IPS-20b (cell line): ENCODE results near the gene TAOK3.
"Not testable (repeated sequence)": the region's sequence is repeated elsewhere in the genome, so short reads cannot be mapped to it uniquely, and the experiment has no call there.

ENCODE experiments used
- H3K27ac ChIP-seq: one replicate; pipeline ENCODE4 v1.5.1; 2013; ENCODE audit warnings: low read length
- H3K27me3 ChIP-seq: 2 replicates; pipeline ENCODE4 v1.6.1; 2013; ENCODE audit warnings: mild to moderate bottlenecking, low read length, inconsistent platforms; ENCODE audit not compliant: insufficient read depth
- H3K36me3 ChIP-seq: 2 replicates; pipeline ENCODE4 v1.6.1; 2013; ENCODE audit warnings: low read depth, mild to moderate bottlenecking, inconsistent platforms, low read length, moderate library complexity; ENCODE audit not compliant: insufficient read depth
- H3K4me1 ChIP-seq: 2 replicates; pipeline ENCODE4 v1.6.1; 2013; ENCODE audit warnings: mild to moderate bottlenecking, control low read depth, inconsistent platforms, low read length, moderate library complexity; ENCODE audit not compliant: insufficient read depth
- H3K4me3 ChIP-seq: 2 replicates; pipeline ENCODE4 v1.5.1; 2013; ENCODE audit warnings: mild to moderate bottlenecking, low read length, inconsistent platforms
- H3K9ac ChIP-seq: 2 replicates; pipeline ENCODE4 v1.6.1; 2013; ENCODE audit warnings: low read depth, mild to moderate bottlenecking, inconsistent platforms, low read length, moderate library complexity
- H3K9me3 ChIP-seq: 2 replicates; pipeline ENCODE4 v1.6.1; 2013; ENCODE audit warnings: mild to moderate bottlenecking, low read depth, low read length, inconsistent platforms; ENCODE audit not compliant: insufficient read depth

TAOK3 gene

GRCh38 chr12:118274066-118274465 lies 98.6 kb downstream of the TAOK3 start:
- no peaks in the 10 kb centered on the region for H3K36me3 ChIP-seq
- H3K27me3 ChIP-seq: no peaks in the 10 kb centered on the region
- H3K4me1 ChIP-seq: no peaks in the 10 kb centered on the region
- H3K27ac ChIP-seq: no peak overlapping the region
- H3K9me3 ChIP-seq: no peaks in the 10 kb centered on the region
- no peak overlapping the region for H3K4me3 ChIP-seq
- no peak overlapping the region for H3K9ac ChIP-seq

GRCh38 chr12:118271770-118272417 lies 100.8 kb downstream of the TAOK3 start:
- H3K36me3 ChIP-seq: no peaks in the 10 kb centered on the region
- H3K9ac ChIP-seq: no peak overlapping the region
- H3K27ac ChIP-seq: no peak overlapping the region
- H3K9me3 ChIP-seq: no peaks in the 10 kb centered on the region
- no peaks in the 10 kb centered on the region for H3K4me1 ChIP-seq
- H3K27me3 ChIP-seq: no peaks in the 10 kb centered on the region
- no peak overlapping the region for H3K4me3 ChIP-seq

- Histone ChIP-seq H3K27ac (no peak overlapping the region), H3K27me3 (no peaks in the 10 kb centered on the region), H3K36me3 (no peaks in the 10 kb centered on the region), H3K4me1 (no peaks in the 10 kb centered on the region), H3K9ac (no peak overlapping the region), H3K9me3 (no peaks in the 10 kb centered on the region), H3K4me3 (no peak overlapping the region)
These were observed 101.5 kb downstream of the TAOK3 start for GRCh38 chr12:118271183-118271582.

- Histone ChIP-seq H3K9ac (no peak overlapping the region), H3K9me3 (no peaks in the 10 kb centered on the region), H3K4me1 (no peaks in the 10 kb centered on the region), H3K4me3 (no peak overlapping the region), H3K27me3 (no peaks in the 10 kb centered on the region), H3K27ac (no peak overlapping the region), H3K36me3 (no peaks in the 10 kb centered on the region)
These were observed 102.9 kb downstream of the TAOK3 start for GRCh38 chr12:118269806-118270205.

- H3K27me3 ChIP-seq: no peaks in the 10 kb centered on the region
These were observed 113.6 kb downstream of the TAOK3 start for GRCh38 chr12:118259079-118259478.

GRCh38 chr12:118256352-118256751 lies 116.4 kb downstream of the TAOK3 start:
- H3K4me1 ChIP-seq: no peaks in the 10 kb centered on the region
- H3K9me3 ChIP-seq: no peaks in the 10 kb centered on the region
- H3K27ac ChIP-seq: no peak overlapping the region
- no peaks in the 10 kb centered on the region for H3K27me3 ChIP-seq
- H3K9ac ChIP-seq: no peak overlapping the region
- H3K4me3 ChIP-seq: no peak overlapping the region
- H3K36me3 ChIP-seq: no peaks in the 10 kb centered on the region

More at GRCh38 chr12:118259079-118259478, 113.6 kb downstream of the TAOK3 start:
- H3K9me3 ChIP-seq: no peaks in the 10 kb centered on the region
- no peaks in the 10 kb centered on the region for H3K36me3 ChIP-seq
- no peak overlapping the region for H3K4me3 ChIP-seq
- no peaks in the 10 kb centered on the region for H3K4me1 ChIP-seq
- no peak overlapping the region for H3K27ac ChIP-seq
- H3K9ac ChIP-seq: no peak overlapping the region

- Histone ChIP-seq H3K4me1 (no peaks in the 10 kb centered on the region), H3K36me3 (no peaks in the 10 kb centered on the region), H3K4me3 (no peak overlapping the region), H3K9ac (no peak overlapping the region), H3K9me3 (no peaks in the 10 kb centered on the region), H3K27me3 (no peaks in the 10 kb centered on the region), H3K27ac (no peak overlapping the region)
These were observed 123.2 kb downstream of the TAOK3 start for GRCh38 chr12:118249547-118249946.

GRCh38 chr12:118245886-118246285 lies 126.8 kb downstream of the TAOK3 start:
- H3K27ac ChIP-seq, H3K4me1 ChIP-seq, H3K4me3 ChIP-seq, H3K27me3 ChIP-seq, H3K36me3 ChIP-seq, H3K9ac ChIP-seq, H3K9me3 ChIP-seq: not testable (repeated sequence)

GRCh38 chr12:118238888-118239287 lies 133.8 kb downstream of the TAOK3 start:
- Histone ChIP-seq H3K4me3 (no peak overlapping the region), H3K9ac (no peak overlapping the region), H3K9me3 (no peaks in the 10 kb centered on the region), H3K27me3 (no peaks in the 10 kb centered on the region), H3K36me3 (no peaks in the 10 kb centered on the region), H3K27ac (no peak overlapping the region), H3K4me1 (no peaks in the 10 kb centered on the region)

- Histone ChIP-seq H3K9ac (no peak overlapping the region), H3K9me3 (no peaks in the 10 kb centered on the region), H3K27ac (no peak overlapping the region), H3K36me3 (no peaks in the 10 kb centered on the region), H3K4me3 (no peak overlapping the region), H3K4me1 (no peaks in the 10 kb centered on the region), H3K27me3 (no peaks in the 10 kb centered on the region)
These were observed 134.8 kb downstream of the TAOK3 start for GRCh38 chr12:118237908-118238307.

- Histone ChIP-seq H3K9me3 (no peaks in the 10 kb centered on the region), H3K36me3 (no peaks in the 10 kb centered on the region), H3K4me1 (no peaks in the 10 kb centered on the region), H3K27me3 (no peaks in the 10 kb centered on the region), H3K27ac (no peak overlapping the region), H3K4me3 (no peak overlapping the region), H3K9ac (no peak overlapping the region)
These were observed 135.5 kb downstream of the TAOK3 start for GRCh38 chr12:118237052-118237665.

GRCh38 chr12:118220702-118221101 lies 152.0 kb downstream of the TAOK3 start:
- H3K27me3 ChIP-seq: no peaks in the 10 kb centered on the region
- H3K9me3 ChIP-seq: no peaks in the 10 kb centered on the region
- no peaks in the 10 kb centered on the region for H3K4me1 ChIP-seq
- no peaks in the 10 kb centered on the region for H3K36me3 ChIP-seq
- no peak overlapping the region for H3K27ac ChIP-seq
- no peak overlapping the region for H3K4me3 ChIP-seq
- H3K9ac ChIP-seq: no peak overlapping the region
